Activated effector memory CD4-positive, alpha-beta T cell treated with Interleukin-2 at 50 U/mL for 16 hours (primary cell): ENCODE measurements around the gene GMPR2.
A peak's percentile ranks its signal among the peaks of the same experiment; 100 is the strongest.
"Not testable (repeated sequence)": the region's sequence is repeated elsewhere in the genome, so short reads cannot be mapped to it uniquely, and the experiment has no call there.

Experiments
- DNase-seq: peaks from one replicate; pipeline ENCODE4 v3.0.0-alpha.2; 2020

GMPR2 gene

GRCh38 chr14:24203249-24203886 is 29.4 kb upstream of the GMPR2 start:
- not testable (repeated sequence) for DNase-seq

GRCh38 chr14:24204163-24205146 is 28.3 kb upstream of the GMPR2 start:
- DNase-seq, result no peak

- DNase-seq, result no peak
Measured at GRCh38 chr14:24206260-24207103, 26.2 kb upstream of the GMPR2 start.

GRCh38 chr14:24207104-24207551 is 25.6 kb upstream of the GMPR2 start:
- DNase-seq, result no peak

GRCh38 chr14:24207625-24208024 is 25.1 kb upstream of the GMPR2 start:
- no peak for DNase-seq

- no peak for DNase-seq
Measured at GRCh38 chr14:24211311-24211710, 21.4 kb upstream of the GMPR2 start.

- peak; percentile 93 for DNase-seq
Measured at GRCh38 chr14:24212924-24213865, 19.5 kb upstream of the GMPR2 start, which contains the start of gene CHMP4A. CHMP4A (minus strand) TSS chr14:24213488; CDS start chr14:24213439, 49 bp downstream.

GRCh38 chr14:24213866-24214662 is 18.7 kb upstream of the GMPR2 start:
- DNase-seq, result no peak

GRCh38 chr14:24215495-24216344 is 17.0 kb upstream of the GMPR2 start, which contains the start of gene MDP1:
MDP1 (minus strand) TSS chr14:24216066; CDS start chr14:24215955, 111 bp downstream.
- peak; percentile 83 for DNase-seq

- DNase-seq, result no peak
Measured at GRCh38 chr14:24216345-24216699, 16.4 kb upstream of the GMPR2 start.

- not testable (repeated sequence) for DNase-seq
Measured at GRCh38 chr14:24216876-24217275, 15.9 kb upstream of the GMPR2 start.

- no peak for DNase-seq
Measured at GRCh38 chr14:24219080-24219479, 13.6 kb upstream of the GMPR2 start.

GRCh38 chr14:24219521-24219920 is 13.2 kb upstream of the GMPR2 start:
- DNase-seq, result no peak

GRCh38 chr14:24222987-24223386 is 9.7 kb upstream of the GMPR2 start:
- DNase-seq, result not testable (repeated sequence)

GRCh38 chr14:24224618-24225071 is 8.1 kb upstream of the GMPR2 start:
- no peak for DNase-seq

- no peak for DNase-seq
Measured at GRCh38 chr14:24226473-24226872, 6.3 kb upstream of the GMPR2 start.

GRCh38 chr14:24228902-24229301 is 3.8 kb upstream of the GMPR2 start:
- no peak for DNase-seq

- peak; percentile 9 for DNase-seq
Measured at GRCh38 chr14:24231263-24232120, 1.2 kb upstream of the GMPR2 start.
